Muscle of back (tissue), 11 donors: Measurements from ENCODE around the gene MIEF1. TPM values are rescaled to one million over a fixed set of nuclear protein-coding genes. Genes with fewer than 3 reads are reported as not detected.
"Not testable (repeated sequence)": the region's sequence is repeated elsewhere in the genome, so short reads cannot be mapped to it uniquely, and the experiment has no call there.

ENCODE experiments used
- DNase-seq, 3 donors: peaks; one replicate each; pipeline versions ENCODE4 v3.0.0 to v3.0.0-alpha.2; 2013
- polyA plus RNA-seq, 10 donors: library from polyadenylated mRNA; unstranded; fragments of 120-200 nt; gene quantifications; one replicate each; pipeline ENCODE4 v1.2.1, GENCODE V29; 2013; ENCODE audit not compliant: insufficient read length in 10 of 10

Gene MIEF1
- polyA plus RNA-seq, 10 donors = 14.3 to 19.0 (median 17.0) TPM

DNA sequence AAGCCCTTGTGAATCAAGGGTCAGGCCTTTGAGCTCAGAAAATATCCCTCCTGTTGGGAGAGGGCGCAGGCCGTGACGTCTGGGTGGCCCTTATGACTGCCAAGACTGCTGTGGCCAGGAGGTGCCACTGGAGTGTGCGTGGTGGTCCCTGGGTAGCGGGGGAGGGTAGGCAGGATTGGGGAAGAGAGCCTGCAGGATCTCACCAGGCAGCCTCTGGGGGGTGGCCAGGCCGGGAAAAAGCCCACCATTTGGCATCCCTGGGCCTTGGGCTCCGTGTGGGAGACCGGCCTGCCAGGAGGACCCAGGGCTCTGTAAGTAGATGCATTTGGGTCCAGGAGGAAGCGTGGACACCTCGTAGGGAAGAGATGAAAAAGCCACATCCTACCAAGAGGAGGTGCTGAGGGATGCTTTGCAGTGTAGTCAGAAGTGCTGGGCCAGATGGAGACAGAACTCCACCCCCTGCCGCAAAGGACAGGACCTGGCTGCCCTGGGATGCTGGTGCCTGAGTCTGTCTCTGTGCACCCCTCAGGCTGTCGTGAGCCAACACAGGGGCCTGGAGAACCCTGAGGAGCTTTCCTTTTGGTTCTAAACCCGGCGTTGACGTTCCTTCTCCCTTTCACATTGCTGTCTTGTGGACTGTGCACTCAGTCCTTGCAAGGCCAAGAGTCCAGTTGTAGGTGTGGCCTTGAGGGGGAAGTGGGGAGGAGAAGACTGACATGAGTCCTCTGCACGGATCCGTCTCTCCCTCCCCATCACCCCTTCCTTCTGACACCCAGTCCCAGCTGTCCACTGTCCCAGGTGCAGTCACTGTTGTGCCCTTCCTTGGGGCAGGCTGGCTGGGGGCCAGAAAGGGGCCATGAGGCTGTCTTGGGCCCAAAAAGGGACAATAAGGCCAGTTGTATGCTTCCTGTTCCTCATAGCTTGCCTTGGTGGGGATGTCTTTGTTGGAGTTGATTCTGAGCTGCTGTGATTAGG, 12.7 kb upstream of the MIEF1 start:
- no peak for DNase-seq

- DNase-seq = peak; percentile 48 to 85 (median 66)
Measured at GRCh38 chr22:39490135-39490798, 11.8 kb upstream of the MIEF1 start.

DNA sequence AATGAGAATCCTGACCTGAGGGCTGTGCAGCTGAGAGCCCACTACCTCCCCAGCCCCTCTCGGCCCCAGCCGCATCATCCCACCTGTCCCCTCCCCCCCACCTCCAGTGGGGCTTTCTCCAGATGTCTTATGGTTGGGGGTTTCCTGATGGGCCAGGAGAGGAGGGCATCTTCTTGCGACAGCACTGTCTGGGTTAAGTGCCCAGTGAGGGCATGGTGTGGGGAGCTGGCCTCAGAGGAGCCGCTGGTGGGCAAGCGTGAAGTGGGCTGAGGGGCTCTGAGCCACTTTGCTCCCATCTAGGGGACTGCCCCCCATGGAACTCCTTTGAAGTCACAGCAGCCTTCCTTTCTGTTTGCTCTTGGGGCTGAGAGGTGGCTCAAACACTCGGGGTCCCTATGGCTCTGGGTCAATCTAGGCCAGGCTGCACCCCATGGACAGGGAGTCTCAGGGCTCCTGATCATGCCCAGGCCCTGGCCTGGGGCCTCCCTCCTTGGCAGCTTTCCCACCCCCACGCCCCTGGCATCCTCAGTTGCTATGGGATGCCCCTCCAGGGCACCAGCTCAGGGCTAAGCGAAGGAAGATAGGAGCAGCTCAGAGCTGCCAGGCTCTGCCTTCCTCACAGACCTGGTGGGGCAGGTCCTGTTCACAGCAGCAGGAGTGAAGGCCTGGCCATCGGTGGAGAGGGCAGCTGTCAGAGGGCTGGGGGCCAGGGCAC, 11.0 kb upstream of the MIEF1 start:
- no peak for DNase-seq

DNA sequence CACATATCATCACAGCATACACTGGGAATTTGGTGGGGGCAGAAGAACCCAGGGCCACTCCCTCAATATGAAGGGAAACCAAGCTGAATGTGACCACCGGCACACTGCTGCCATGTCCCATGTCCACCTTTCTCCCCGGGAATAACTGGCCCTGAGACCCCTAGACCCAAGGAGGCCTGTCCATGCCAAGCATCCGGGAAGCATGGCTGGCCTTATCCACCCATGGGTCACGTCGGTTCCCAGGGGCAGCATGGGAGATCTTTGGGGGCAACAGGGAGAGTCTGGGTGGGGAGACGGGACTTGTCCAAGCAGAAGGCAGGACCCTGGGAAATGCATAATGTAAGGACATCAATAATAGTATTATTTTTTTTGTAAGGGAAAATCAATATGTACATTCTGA, 10.4 kb upstream of the MIEF1 start:
- no peak for DNase-seq

DNA sequence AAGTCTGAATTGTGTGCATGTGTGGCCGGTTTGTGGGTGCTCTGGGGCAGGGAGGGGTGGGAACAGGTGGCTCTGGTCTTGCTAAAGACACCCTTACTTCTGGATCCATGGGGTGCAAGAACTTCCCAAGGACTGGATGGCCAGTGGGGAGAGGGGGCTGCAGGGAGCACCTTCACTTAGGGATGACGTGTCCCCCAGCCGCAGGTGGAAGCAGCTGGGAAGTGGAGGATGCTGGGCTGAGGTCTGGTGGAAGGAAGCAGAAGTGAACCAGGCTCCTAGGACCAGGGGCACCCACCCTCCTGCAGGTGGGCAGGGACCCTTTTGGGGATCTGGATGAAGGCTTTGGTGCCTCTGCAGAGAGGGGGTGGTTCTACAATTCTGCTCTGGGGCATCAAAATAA, 9.9 kb upstream of the MIEF1 start:
- no peak for DNase-seq

DNA sequence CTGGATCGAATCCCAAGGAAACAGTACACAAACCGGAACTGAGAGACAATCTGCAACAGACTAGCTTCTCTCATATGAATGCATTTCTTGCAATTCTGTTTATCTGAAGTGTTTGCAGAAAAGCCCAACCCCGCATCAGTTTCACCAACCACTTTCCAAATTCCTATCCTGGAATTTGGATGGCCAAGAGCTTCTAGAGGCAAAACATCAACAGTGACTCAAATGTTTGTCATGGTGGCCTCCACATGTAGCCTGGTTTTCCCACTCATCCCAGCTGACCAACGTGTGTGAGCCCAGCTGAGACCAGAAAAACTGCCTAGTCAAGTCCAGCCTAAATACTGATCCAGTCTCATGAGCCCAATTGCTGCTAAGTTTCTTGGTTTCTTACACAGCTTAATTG, 8.3 kb upstream of the MIEF1 start:
- DNase-seq = no peak

- no peak for DNase-seq
Measured at GRCh38 chr22:39494471-39495120, 7.5 kb upstream of the MIEF1 start.

- DNase-seq = peak; percentile 40 to 84 (median 68)
Measured at GRCh38 chr22:39496131-39496838, 5.8 kb upstream of the MIEF1 start.

GRCh38 chr22:39497429-39497828, 4.7 kb upstream of the MIEF1 start:
- no peak for DNase-seq

- no peak for DNase-seq
Measured at GRCh38 chr22:39498368-39498767, 3.7 kb upstream of the MIEF1 start.

- DNase-seq = no peak
Measured at GRCh38 chr22:39498802-39499201, 3.3 kb upstream of the MIEF1 start.

DNA sequence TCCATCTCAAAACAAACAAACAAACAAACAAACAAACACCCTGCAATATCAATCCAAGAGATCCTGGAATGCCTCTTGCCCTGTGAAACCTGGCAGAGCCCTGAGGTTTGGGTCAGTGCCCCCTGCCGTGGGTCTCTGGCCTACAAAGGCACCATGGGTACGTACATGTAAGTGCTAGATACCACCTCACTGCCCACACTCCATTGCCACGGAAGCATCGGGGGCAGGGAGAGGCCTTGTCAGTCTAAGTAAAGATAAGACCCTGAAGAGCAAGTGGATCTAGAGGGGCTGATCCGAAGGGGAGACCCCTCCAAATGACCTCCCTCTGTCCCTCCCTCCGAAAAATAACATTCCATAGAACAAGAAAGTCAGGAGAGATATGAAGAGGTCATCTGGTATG, 2.0 kb upstream of the MIEF1 start:
- no peak for DNase-seq

DNA sequence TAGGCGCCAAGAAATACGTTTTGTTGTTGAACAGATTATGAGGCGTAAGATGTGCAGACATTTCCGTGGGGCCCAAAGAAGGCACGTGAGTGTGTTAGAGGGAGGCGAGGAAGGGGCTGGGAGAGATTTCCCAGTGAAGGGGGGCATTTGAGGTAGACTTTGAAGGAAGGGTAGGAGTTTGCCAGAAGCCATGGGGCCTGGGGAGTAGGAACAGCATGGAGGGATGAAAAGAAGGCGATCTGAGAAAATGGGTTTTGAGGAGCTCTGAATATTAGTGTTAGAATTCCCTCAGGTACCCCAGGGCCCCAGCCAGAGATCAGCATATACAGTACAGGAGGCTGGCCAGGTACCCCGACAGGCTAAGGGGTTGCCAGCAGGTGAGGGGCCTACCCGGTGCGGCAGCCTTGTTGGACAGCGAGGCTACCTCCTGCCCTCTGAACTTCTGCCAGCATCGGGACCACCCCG, 414 bp upstream of the MIEF1 start:
- peak in 1 of 3 donors; percentile 41 for DNase-seq

- DNase-seq = no peak
Measured at GRCh38 chr22:39502789-39503409, 809 bp downstream of the MIEF1 start.

- no peak for DNase-seq
Measured at GRCh38 chr22:39503630-39504029, 1.5 kb downstream of the MIEF1 start.

DNA sequence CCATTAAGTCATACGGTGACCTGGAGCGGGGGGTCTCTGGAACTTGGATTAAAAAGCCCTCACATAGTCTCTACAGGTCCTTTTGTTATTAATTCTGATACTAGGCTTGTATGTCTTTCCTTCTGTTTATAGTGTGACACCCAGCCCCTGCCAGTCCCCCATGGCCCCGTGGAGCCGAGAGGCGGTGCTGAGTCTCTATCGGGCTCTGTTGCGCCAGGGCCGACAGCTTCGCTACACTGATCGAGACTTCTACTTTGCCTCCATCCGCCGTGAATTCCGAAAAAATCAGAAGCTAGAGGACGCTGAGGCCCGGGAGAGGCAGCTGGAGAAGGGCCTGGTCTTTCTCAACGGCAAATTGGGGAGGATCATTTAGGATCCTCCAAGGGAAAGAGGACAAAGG, 2.0 kb downstream of the MIEF1 start:
- no peak for DNase-seq

DNA sequence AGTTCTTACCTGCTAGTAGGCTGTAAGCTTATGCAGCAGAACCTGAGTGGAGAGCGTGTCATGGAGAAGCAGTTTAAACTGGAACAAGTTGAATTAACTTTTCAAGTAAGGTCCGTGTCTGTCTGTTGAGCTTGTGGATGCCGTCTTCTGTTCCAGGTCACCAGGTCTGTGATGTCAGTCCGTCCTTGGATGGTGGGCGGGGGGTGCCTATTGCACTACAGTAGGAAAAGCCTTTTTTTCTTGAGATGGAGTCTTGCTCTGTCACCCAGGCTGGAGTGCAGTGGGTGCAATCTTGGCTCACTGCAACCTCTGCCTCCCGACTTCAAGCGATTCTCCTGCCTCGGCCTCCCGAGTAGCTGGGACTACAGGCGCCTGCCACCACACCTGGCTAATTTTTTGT, 4.9 kb downstream of the MIEF1 start:
- DNase-seq = not testable (repeated sequence)

GRCh38 chr22:39508393-39508792, 6.3 kb downstream of the MIEF1 start:
- no peak for DNase-seq

GRCh38 chr22:39510529-39511149, 8.5 kb downstream of the MIEF1 start:
- DNase-seq = no peak

- no peak for DNase-seq
Measured at GRCh38 chr22:39511226-39511625, 9.1 kb downstream of the MIEF1 start.
